ENCODE measurements around the gene PICALM. TPM values are rescaled to one million over a fixed set of nuclear protein-coding genes. Genes with fewer than 3 reads are reported as not detected.

The PICALM gene
- total and polyA plus RNA-seq, 12 donors, result 33.9 to 217 (median 116) TPM

DNA sequence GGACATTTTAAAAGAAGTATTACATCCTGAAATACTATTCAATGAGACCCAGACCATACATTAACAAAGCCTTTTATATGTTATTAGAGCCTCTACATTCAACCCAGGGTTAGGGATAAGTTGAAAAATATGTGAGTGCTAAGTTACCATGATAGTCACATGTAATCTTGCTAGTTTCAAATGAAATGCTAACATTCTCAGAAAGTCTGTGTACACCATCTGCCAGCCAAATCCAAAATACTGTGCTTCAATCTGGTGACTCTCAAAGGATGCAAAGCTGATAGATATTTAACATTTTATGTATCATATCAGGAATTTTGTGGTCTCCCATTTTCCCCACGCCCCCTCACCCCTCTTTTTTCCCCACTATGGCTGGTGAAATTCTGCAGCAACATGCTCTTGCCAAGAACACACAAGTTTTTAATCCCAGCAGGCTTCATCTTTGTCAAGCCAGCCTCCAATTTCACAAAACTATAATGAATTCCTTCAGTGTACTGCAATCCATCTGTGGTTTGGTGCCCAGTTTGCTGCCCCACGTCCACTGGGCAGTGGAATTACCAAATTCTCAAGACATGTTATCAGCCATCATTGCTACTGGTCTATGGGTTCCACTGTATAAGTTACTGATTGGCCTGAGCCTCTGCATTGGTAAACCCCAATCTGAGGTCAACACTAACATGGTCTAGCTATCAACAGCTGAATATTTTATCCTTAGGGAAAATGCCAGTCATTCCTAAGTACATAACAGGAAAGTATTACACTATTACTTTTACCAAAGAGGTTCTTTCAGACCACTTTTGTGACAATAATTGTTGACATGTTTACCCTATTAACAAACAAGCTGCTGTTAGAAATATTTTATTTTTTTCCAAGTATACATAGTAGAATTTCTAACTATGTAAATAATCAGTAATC lies 1.5 kb upstream of the PICALM start:
- 78 to 89% (median 85%) methylated on average over 2 of the region's 2 CpGs for WGBS, 4 donors
- no peaks in the 10 kb centered on the region for H3K9me3 ChIP-seq (replicated peaks in 1 of 3)
- H3K4me1 ChIP-seq (replicated peaks in 1 of 2), result peaks cover 6 to 20% of the 10 kb centered on the region in 2 donors
- H3K36me3 ChIP-seq (replicated peaks in 1 of 2), result no peaks in the 10 kb centered on the region
- DNase-seq, result no peak
- intact Hi-C loops (cut with DNase I), result no loop called here
- H3K4me3 ChIP-seq, result no peak overlapping the region
- peak overlapping the region in 4 of 5 donors; percentile 85 to 98 (median 95) for H3K27ac ChIP-seq
- TF ChIP-seq POLR2A (IDR thresholded peaks at IDR 0.05), result no peak
- TF ChIP-seq, protein P1, sequence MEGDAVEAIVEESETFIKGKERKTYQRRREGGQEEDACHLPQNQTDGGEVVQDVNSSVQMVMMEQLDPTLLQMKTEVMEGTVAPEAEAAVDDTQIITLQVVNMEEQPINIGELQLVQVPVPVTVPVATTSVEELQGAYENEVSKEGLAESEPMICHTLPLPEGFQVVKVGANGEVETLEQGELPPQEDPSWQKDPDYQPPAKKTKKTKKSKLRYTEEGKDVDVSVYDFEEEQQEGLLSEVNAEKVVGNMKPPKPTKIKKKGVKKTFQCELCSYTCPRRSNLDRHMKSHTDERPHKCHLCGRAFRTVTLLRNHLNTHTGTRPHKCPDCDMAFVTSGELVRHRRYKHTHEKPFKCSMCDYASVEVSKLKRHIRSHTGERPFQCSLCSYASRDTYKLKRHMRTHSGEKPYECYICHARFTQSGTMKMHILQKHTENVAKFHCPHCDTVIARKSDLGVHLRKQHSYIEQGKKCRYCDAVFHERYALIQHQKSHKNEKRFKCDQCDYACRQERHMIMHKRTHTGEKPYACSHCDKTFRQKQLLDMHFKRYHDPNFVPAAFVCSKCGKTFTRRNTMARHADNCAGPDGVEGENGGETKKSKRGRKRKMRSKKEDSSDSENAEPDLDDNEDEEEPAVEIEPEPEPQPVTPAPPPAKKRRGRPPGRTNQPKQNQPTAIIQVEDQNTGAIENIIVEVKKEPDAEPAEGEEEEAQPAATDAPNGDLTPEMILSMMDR (IDR thresholded peaks at IDR 0.05), result no peak
- H3K27me3 ChIP-seq, result no peaks in the 10 kb centered on the region

DNA sequence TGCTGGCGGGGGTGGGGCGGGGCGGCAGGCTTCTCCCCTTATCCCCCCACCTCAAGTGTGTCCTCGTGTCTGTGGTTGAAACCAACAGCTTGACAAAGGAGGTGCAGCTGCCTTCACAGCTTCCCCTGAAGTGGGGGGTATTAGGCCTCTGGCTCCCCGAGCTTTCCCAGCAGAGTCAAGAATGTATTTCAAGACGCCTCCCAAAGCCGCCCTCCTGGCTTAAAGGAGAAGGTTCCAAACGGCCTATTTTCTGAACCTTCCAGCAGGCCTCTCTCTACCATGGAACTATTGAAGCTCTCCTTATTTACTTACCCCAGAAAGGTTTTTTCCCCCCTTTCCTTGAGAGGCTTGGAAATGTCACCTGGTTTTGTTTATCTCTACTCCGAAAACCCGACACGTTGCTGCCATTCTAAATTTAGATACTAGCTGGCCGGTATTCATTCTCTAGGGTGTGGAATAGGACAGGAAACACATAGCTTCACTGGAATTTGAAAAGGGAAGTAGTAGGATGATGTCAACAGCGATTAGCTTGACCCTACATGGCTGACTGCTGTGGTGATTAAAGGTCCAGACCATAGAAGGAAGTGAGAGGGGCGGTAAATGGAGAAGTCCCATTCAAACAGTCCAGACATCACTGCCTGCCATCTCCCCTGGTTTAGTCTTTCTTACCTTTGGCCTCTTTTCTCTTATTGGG lies 671 bp upstream of the PICALM start:
- Histone ChIP-seq H3K4me3 (peak overlapping the region in 2 of 4 donors; percentile 20 to 84), H3K27ac (peak overlapping the region; percentile 85 to 98 (median 94)), H3K9me3 (replicated peaks in 1 of 3) (no peaks in the 10 kb centered on the region), H3K36me3 (replicated peaks in 1 of 2) (no peaks in the 10 kb centered on the region), H3K4me1 (replicated peaks in 1 of 2) (peaks cover 6 to 24% of the 10 kb centered on the region in 2 donors), H3K27me3 (no peaks in the 10 kb centered on the region)
- DNase-seq, result peak; percentile 23 to 70 (median 43)
- WGBS, 4 donors, result 7 to 12% (median 9%) methylated on average over 10 to 14 of the region's 14 CpGs
- intact Hi-C loops (cut with DNase I), result no loop called here
- TF ChIP-seq, protein P1 (IDR thresholded peaks at IDR 0.05), result no peak
- TF ChIP-seq POLR2A (IDR thresholded peaks at IDR 0.05), result no peak

DNA sequence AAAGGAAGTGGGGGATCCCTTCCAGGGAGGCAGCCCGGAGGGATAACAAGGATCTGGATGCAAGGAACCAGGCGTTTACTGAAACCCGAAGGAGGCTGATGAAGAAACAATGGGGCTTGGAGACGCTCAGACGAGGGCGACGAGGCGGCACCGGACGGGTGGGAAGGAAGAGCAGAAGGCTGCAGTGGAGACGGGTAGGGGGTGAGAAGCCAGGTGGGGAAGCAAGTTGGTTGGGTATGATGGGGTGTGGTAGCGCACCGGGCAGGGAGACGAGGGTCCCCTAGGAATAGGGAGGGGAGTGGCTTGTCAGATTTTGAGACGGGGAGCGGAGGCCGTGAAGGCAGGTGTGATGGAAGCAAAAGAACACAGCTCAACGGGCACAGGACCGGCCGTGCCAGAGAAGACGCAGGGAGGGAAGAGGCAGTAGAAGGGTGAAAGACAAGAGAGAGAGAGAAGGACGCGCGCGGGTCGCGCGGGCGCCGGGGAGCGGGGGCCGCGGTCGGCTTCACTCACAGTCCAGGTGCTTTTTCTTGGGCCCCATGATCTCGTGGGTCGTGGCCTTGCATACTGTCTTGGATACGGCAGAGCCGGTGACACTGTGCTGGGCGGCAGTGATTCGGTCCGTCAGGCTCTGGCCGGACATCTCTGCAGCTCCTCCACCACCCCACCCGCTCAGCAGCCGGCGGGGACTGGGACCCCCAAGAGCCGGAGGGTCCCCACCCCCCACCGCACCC lies 579 bp downstream of the PICALM start:
- no peak for TF ChIP-seq POLR2A (IDR thresholded peaks at IDR 0.05)
- TF ChIP-seq, protein P1 (IDR thresholded peaks at IDR 0.05), result no peak
- DNase-seq, result peak; percentile 26 to 73 (median 52)

DNA sequence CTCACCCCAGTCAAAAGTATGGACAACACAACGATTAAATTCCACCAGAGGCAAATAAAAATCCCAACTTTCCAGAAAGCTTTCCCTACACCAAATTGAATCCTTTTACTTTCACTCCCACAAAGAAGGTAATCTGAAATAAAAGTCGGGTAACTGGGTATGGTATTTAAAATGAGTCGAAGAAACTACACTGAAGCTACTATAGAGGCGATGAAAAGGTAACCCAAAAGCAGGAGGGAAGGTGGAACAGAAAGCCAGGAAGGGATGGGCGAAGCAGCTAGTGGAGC lies 1.1 kb downstream of the PICALM start:
- H3K36me3 ChIP-seq (replicated peaks in 1 of 2), result no peaks in the 10 kb centered on the region
- 0 to 1% (median 0%) methylated on average over 5 of the region's 5 CpGs for WGBS, 4 donors
- H3K27me3 ChIP-seq, result no peaks in the 10 kb centered on the region
- intact Hi-C loops (cut with DNase I), result no loop called here
- TF ChIP-seq, protein P1 (IDR thresholded peaks at IDR 0.05), result no peak
- TF ChIP-seq POLR2A (IDR thresholded peaks at IDR 0.05), result no peak
- DNase-seq, result no peak
- peak overlapping the region; percentile 62 to 99 (median 90) for H3K4me3 ChIP-seq
- no peaks in the 10 kb centered on the region for H3K9me3 ChIP-seq (replicated peaks in 1 of 3)
- peak overlapping the region; percentile 29 to 98 (median 93) for H3K27ac ChIP-seq
- peaks cover 18 to 42% of the 10 kb centered on the region in 2 donors for H3K4me1 ChIP-seq (replicated peaks in 1 of 2)

More for the DNA sequence above, 579 bp downstream of the PICALM start:
- 0 to 1% (median 0%) methylated on average over 36 to 47 of the region's 47 CpGs for WGBS, 4 donors
- H3K4me1 ChIP-seq (replicated peaks in 1 of 2), result peaks cover 13 to 37% of the 10 kb centered on the region in 2 donors
- intact Hi-C loops (cut with DNase I), result no loop called here
- H3K27me3 ChIP-seq, result no peaks in the 10 kb centered on the region
- H3K4me3 ChIP-seq, result peak overlapping the region; percentile 62 to 99 (median 90)
- H3K27ac ChIP-seq, result peak overlapping the region; percentile 29 to 98 (median 93)
- no peaks in the 10 kb centered on the region for H3K36me3 ChIP-seq (replicated peaks in 1 of 2)
- H3K9me3 ChIP-seq (replicated peaks in 1 of 3), result no peaks in the 10 kb centered on the region

Data from adrenal gland (tissue), 12 donors.